Measurements from ENCODE around the gene CTNNA2. TPM values are rescaled to one million over a fixed set of nuclear protein-coding genes. Genes with fewer than 3 reads are reported as not detected.
A peak's percentile ranks its signal among the peaks of the same experiment; 100 is the strongest.

Gene CTNNA2
- total and polyA plus RNA-seq, 2 of the 8 experiments (the other 6 are each of a cell fraction or from before 2014, with no cell fraction given), result 3.9 to 9.0 TPM

GRCh38 chr2:79630060-79630459 is 117.2 kb downstream of the CTNNA2 start:
- no peaks in the 10 kb centered on the region for H3K9me3 ChIP-seq (ENCODE audit: insufficient read depth in 2 of 2, low read depth in 1 of 2, low read length in 1 of 2)
- no peaks in the 10 kb centered on the region for H4K20me1 ChIP-seq (replicated peaks in 1 of 2; ENCODE audit: control insufficient read depth in 1 of 2, insufficient read depth in 2 of 2, low read length in 2 of 2)
- H3K27ac ChIP-seq (ENCODE audit: low read depth, low read length), result no peak overlapping the region
- no peak overlapping the region for H2BK120ac ChIP-seq (replicated peaks; ENCODE audit: low read depth, low read length)
- no peak overlapping the region for H2BK15ac ChIP-seq (ENCODE audit: low read length)
- H3K79me1 ChIP-seq (ENCODE audit: low read depth, low read length), result no peaks in the 10 kb centered on the region
- no peak overlapping the region for H4K91ac ChIP-seq (replicated peaks; ENCODE audit: insufficient read length, low read length)
- no peaks in the 10 kb centered on the region for H3K36me3 ChIP-seq (ENCODE audit: control insufficient read depth in 2 of 4, insufficient read depth in 4 of 4, low read length in 3 of 4)
- no peak overlapping the region for H2BK5ac ChIP-seq (ENCODE audit: low read depth, low read length)
- ChIA-PET POLR2A (ENCODE audit: partially characterized antibody) (no interaction called here), CTCF (ENCODE audit: partially characterized antibody) (interaction anchor here (0.8 to 1.4 kb wide), 6 partner anchors 9 to 237 kb away, joined by 3 read pairs; no protein-coding TSS in a partner anchor)
- no peak overlapping the region for H2AFZ ChIP-seq (ENCODE audit: low read length)
- no peak overlapping the region for H3K4me3 ChIP-seq (ENCODE audit: extremely low read depth in 1 of 4, insufficient read depth in 2 of 4, low read depth in 3 of 4, low read length in 4 of 4)
- H3K4ac ChIP-seq (replicated peaks; ENCODE audit: insufficient read length, low read depth, low read length), result no peak overlapping the region
- no peak for FAIRE-seq
- peak; percentile 46 to 53 (median 48) for TF ChIP-seq CTCF (IDR thresholded peaks at IDR 0.05; ENCODE audit: control extremely low read depth in 1 of 3, insufficient read depth in 1 of 3, low read depth in 1 of 3, low read length in 3 of 3)
- peak; percentile 51 to 66 for TF ChIP-seq RAD21 (IDR thresholded peaks at IDR 0.05 in 1 of 2, conservative IDR thresholded peaks at IDR 0.05 in 1 of 2; ENCODE audit: low read depth in 2 of 2, low read length in 2 of 2)
- TF ChIP-seq KDM4A (IDR thresholded peaks at IDR 0.05; ENCODE audit: low read depth, low read length, severe bottlenecking), result no peak
- no peak overlapping the region for H3K18ac ChIP-seq (ENCODE audit: extremely low read depth, low read length)
- H3K4me2 ChIP-seq (ENCODE audit: insufficient read depth in 1 of 2, low read depth in 2 of 2, low read length in 2 of 2), result no peak overlapping the region
- DNase-seq (ENCODE audit: low read depth in 1 of 2, low spot score in 2 of 2), result no peak
- H3K4me1 ChIP-seq (replicated peaks in 1 of 4; ENCODE audit: control insufficient read depth in 3 of 4, insufficient read depth in 4 of 4, low read length in 3 of 4), result peaks cover 0 to 2% (median 0%) of the 10 kb centered on the region in 4 experiments; a peak in 1 of 7 replicates
- H2AK5ac ChIP-seq (ENCODE audit: low read depth, low read length), result peak overlapping the region; percentile 90; the same call in 1 of the 2 replicates
- no peaks in the 10 kb centered on the region for H3K27me3 ChIP-seq (replicated peaks in 1 of 4; ENCODE audit: control insufficient read depth in 3 of 4, extremely low read depth in 1 of 4, insufficient read depth in 3 of 4, low read length in 3 of 4)
- 90% methylated on average over 3 of the region's 3 CpGs; no CpG with 5 or more reads in 1 of the 2 experiments for WGBS, 2 experiments (ENCODE audit: extremely low coverage in 1 of 2, insufficient coverage in 1 of 2, insufficient read length in 1 of 2, insufficient replicate concordance in 2 of 2, low coverage in 1 of 2, low lambda C conversion rate in 2 of 2, missing lambda C conversion rate in 1 of 2)
- H4K5ac ChIP-seq (ENCODE audit: insufficient read length, low read depth, low read length), result no peak overlapping the region
- peaks cover 2% of the 10 kb centered on the region; the same call in 1 of the 2 replicates for H3K23me2 ChIP-seq (ENCODE audit: low read depth, low read length)
- no peak overlapping the region for H3K14ac ChIP-seq (ENCODE audit: insufficient read length)
- H3K9ac ChIP-seq (replicated peaks in 1 of 4; ENCODE audit: extremely low read depth in 1 of 4, low read depth in 3 of 4, low read length in 3 of 4), result no peak overlapping the region
- H3K56ac ChIP-seq (replicated peaks; ENCODE audit: insufficient read length, low read depth, low read length), result no peak overlapping the region
- no peak overlapping the region for H2BK12ac ChIP-seq (ENCODE audit: low read depth, low read length)
- no peak overlapping the region for H3K23ac ChIP-seq (ENCODE audit: insufficient read length)
- H2BK20ac ChIP-seq (ENCODE audit: low read length), result no peak overlapping the region
- no peaks in the 10 kb centered on the region for H3K79me2 ChIP-seq (ENCODE audit: control insufficient read depth in 1 of 2, insufficient read depth in 2 of 2, low read length in 2 of 2)
- H4K8ac ChIP-seq (ENCODE audit: extremely low read depth, insufficient read depth, low read length), result no peak overlapping the region

All from H1 (cell line).